ENCODE measurements around the gene R3HDM1.
"Not testable (repeated sequence)": the region's sequence is repeated elsewhere in the genome, so short reads cannot be mapped to it uniquely, and the experiment has no call there.

Gene R3HDM1
- total RNA-seq = 30.8 to 34.6 reads per million in 2 donors

- peak; percentile 68 for DNase-seq
Measured at GRCh38 chr2:135531231-135532197, at the start of gene R3HDM1. R3HDM1 (plus strand) TSS chr2:135531484; CDS start chr2:135604846, 73,362 bp downstream.

- DNase-seq = no peak
Measured at GRCh38 chr2:135485441-135485840, 45.8 kb upstream of the R3HDM1 start.

- no peak for DNase-seq
Measured at GRCh38 chr2:135490376-135490775, 40.9 kb upstream of the R3HDM1 start.

- no peak for DNase-seq
Measured at GRCh38 chr2:135494503-135494902, 36.8 kb upstream of the R3HDM1 start.

GRCh38 chr2:135494917-135495316 lies 36.4 kb upstream of the R3HDM1 start:
- DNase-seq = no peak

GRCh38 chr2:135498588-135498987 lies 32.7 kb upstream of the R3HDM1 start:
- DNase-seq = not testable (repeated sequence)

GRCh38 chr2:135504811-135505210 lies 26.5 kb upstream of the R3HDM1 start:
- DNase-seq = no peak

GRCh38 chr2:135510577-135510976 lies 20.7 kb upstream of the R3HDM1 start:
- no peak for DNase-seq

- DNase-seq = no peak
Measured at GRCh38 chr2:135512099-135512498, 19.2 kb upstream of the R3HDM1 start.

- DNase-seq = no peak
Measured at GRCh38 chr2:135525786-135526185, 5.5 kb upstream of the R3HDM1 start.

GRCh38 chr2:135528006-135528405 lies 3.3 kb upstream of the R3HDM1 start:
- no peak for DNase-seq

- DNase-seq = peak; percentile 16
Measured at GRCh38 chr2:135530313-135531230, 712 bp upstream of the R3HDM1 start, which contains the start of gene ZRANB3. ZRANB3 (minus strand) TSS chr2:135531218.

GRCh38 chr2:135532581-135532980 lies 1.3 kb downstream of the R3HDM1 start:
- DNase-seq = no peak

- not testable (repeated sequence) for DNase-seq
Measured at GRCh38 chr2:135533545-135533944, 2.3 kb downstream of the R3HDM1 start.

GRCh38 chr2:135546436-135546835 lies 15.2 kb downstream of the R3HDM1 start:
- DNase-seq = no peak

GRCh38 chr2:135547311-135547710 lies 16.0 kb downstream of the R3HDM1 start:
- no peak for DNase-seq

GRCh38 chr2:135551356-135551755 lies 20.1 kb downstream of the R3HDM1 start:
- DNase-seq = no peak

- DNase-seq = no peak
Measured at GRCh38 chr2:135552887-135553286, 21.6 kb downstream of the R3HDM1 start.

- DNase-seq = no peak
Measured at GRCh38 chr2:135555311-135555710, 24.0 kb downstream of the R3HDM1 start.

GRCh38 chr2:135557530-135557929 lies 26.2 kb downstream of the R3HDM1 start:
- no peak for DNase-seq

GRCh38 chr2:135561925-135562324 lies 30.6 kb downstream of the R3HDM1 start:
- DNase-seq = no peak

GRCh38 chr2:135563793-135564192 lies 32.5 kb downstream of the R3HDM1 start:
- DNase-seq = no peak

- DNase-seq = no peak
Measured at GRCh38 chr2:135570884-135571283, 39.6 kb downstream of the R3HDM1 start.
